ENCODE results near the gene POU2F1. TPM values are rescaled to one million over a fixed set of nuclear protein-coding genes. Genes with fewer than 3 reads are reported as not detected.

POU2F1 gene
- total and polyA plus RNA-seq, 2 donors (not counting 1 experiment from before 2014, with no cell fraction given), result 5.2 to 48.8 TPM

DNA sequence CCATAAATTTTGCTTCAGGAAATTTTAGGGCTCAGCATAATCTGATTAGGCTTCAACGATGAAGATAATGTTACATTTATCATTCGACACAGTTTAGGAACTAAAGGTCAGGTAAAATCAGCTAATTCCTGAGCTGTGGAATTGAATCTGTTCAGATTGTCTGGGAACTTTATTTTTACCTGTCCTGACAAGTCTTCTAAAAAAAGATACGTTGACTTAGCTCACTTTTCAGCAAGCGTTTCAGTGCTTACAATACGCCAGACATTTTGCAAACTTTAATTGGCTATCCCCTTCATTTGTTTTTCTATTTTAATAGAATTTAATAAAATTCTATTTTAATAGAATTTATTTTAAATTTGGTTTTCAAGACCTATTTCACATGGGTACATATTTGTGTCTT lies 57.8 kb downstream of the POU2F1 start:
- Histone ChIP-seq H3K27ac (ENCODE audit: low read length in 2 of 2) (no peak overlapping the region), H4K20me1 (ENCODE audit: control insufficient read depth, insufficient read depth, low read length, poor library complexity, severe bottlenecking) (peaks cover 23% of the 10 kb centered on the region), H3K4me2 (replicated peaks; ENCODE audit: low read depth, low read length, poor library complexity, severe bottlenecking) (no peak overlapping the region), H3K27me3 (replicated peaks in 1 of 4; ENCODE audit: control extremely low read depth in 1 of 4, control insufficient read depth in 3 of 4, insufficient read depth in 4 of 4, low read length in 3 of 4) (no peaks in the 10 kb centered on the region), H3K4me1 (ENCODE audit: control insufficient read depth in 2 of 2, insufficient read depth in 2 of 2, low read length in 2 of 2) (no peaks in the 10 kb centered on the region), H3K9ac (ENCODE audit: low read length) (no peak overlapping the region), H3K4me3 (ENCODE audit: control extremely low read depth in 1 of 5, extremely low read depth in 1 of 5, insufficient read depth in 1 of 5, low read depth in 2 of 5, low read length in 4 of 5) (no peak overlapping the region), H3K9me3 (ENCODE audit: control extremely low read depth in 1 of 3, control insufficient read depth in 2 of 3, insufficient read depth in 1 of 3, low read length in 2 of 3) (no peaks in the 10 kb centered on the region), H2AFZ (ENCODE audit: insufficient read depth, low read depth, low read length, poor library complexity, severe bottlenecking) (no peak overlapping the region), H3K36me3 (replicated peaks in 1 of 2; ENCODE audit: control extremely low read depth in 1 of 2, control insufficient read depth in 1 of 2, extremely low read depth in 1 of 2, insufficient read depth in 2 of 2, low read length in 1 of 2) (peaks cover 0 to 3% of the 10 kb centered on the region in 2 experiments), H3K79me2 (ENCODE audit: control insufficient read depth, insufficient read depth, low read length) (peaks cover 95% of the 10 kb centered on the region)
- no peak overlapping the region for H3K4me3 Mint-ChIP-seq
- no peak overlapping the region for H3K27ac Mint-ChIP-seq
- ChIA-PET POLR2A (no interaction called here), CTCF (interaction anchor here (1.0 to 4.9 kb wide), 3 partner anchors 10 to 164 kb away, joined by 3 to 33 read pairs (median 6); no protein-coding TSS in a partner anchor)
- 100% methylated on average over 3 of the region's 5 CpGs for WGBS (ENCODE audit: insufficient coverage)
- H3K4me1 Mint-ChIP-seq, result peaks cover 34% of the 10 kb centered on the region
- no peak for ATAC-seq (ENCODE audit: low read depth)
- H3K27me3 Mint-ChIP-seq, result no peaks in the 10 kb centered on the region
- intact Hi-C loops (cut with micrococcal nuclease), result no loop called here
- no peaks in the 10 kb centered on the region for H3K9me3 Mint-ChIP-seq (ENCODE audit: insufficient read depth)
- no peak for DNase-seq
- no peak for TF ChIP-seq EZH2 (IDR thresholded peaks at IDR 0.05; ENCODE audit: borderline replicate concordance, insufficient read depth, low read depth, low read length, poor library complexity, severe bottlenecking)
- TF ChIP-seq, protein P1, sequence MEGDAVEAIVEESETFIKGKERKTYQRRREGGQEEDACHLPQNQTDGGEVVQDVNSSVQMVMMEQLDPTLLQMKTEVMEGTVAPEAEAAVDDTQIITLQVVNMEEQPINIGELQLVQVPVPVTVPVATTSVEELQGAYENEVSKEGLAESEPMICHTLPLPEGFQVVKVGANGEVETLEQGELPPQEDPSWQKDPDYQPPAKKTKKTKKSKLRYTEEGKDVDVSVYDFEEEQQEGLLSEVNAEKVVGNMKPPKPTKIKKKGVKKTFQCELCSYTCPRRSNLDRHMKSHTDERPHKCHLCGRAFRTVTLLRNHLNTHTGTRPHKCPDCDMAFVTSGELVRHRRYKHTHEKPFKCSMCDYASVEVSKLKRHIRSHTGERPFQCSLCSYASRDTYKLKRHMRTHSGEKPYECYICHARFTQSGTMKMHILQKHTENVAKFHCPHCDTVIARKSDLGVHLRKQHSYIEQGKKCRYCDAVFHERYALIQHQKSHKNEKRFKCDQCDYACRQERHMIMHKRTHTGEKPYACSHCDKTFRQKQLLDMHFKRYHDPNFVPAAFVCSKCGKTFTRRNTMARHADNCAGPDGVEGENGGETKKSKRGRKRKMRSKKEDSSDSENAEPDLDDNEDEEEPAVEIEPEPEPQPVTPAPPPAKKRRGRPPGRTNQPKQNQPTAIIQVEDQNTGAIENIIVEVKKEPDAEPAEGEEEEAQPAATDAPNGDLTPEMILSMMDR (IDR thresholded peaks at IDR 0.05), result no peak

DNA sequence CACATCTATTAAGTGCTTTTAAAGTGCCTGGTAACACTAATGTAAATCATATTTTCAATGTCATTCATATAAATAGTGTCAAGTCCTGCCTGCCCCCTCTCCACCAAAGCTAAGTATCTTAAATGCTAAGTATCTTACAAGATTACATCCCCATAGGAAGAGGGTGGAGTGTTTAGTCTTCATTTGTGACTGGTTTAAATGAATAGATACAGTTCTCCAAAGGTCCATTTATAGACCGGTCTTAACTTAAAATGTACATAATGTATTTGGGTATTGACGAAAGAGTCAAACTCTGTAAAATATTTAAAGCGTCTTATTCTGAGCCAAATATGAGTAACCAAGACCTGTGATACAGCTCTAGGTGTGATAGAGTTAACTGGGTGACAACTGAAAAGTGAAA lies 60.2 kb downstream of the POU2F1 start:
- no peaks in the 10 kb centered on the region for H3K27me3 Mint-ChIP-seq
- no peak for ATAC-seq (ENCODE audit: low read depth)
- no peak overlapping the region for H3K4me3 Mint-ChIP-seq
- CTCF ChIA-PET, result interaction anchor here (4.9 kb wide), 1 partner anchor 13 kb away, joined by 33 read pairs; no protein-coding TSS in a partner anchor
- no peaks in the 10 kb centered on the region for H3K4me1 ChIP-seq (ENCODE audit: control insufficient read depth in 2 of 2, insufficient read depth in 2 of 2, low read length in 2 of 2)
- no peaks in the 10 kb centered on the region for H3K27me3 ChIP-seq (replicated peaks in 1 of 4; ENCODE audit: control extremely low read depth in 1 of 4, control insufficient read depth in 3 of 4, insufficient read depth in 4 of 4, low read length in 3 of 4)
- peaks cover 30% of the 10 kb centered on the region for H3K4me1 Mint-ChIP-seq
- peaks cover 0 to 3% of the 10 kb centered on the region in 2 experiments for H3K36me3 ChIP-seq (replicated peaks in 1 of 2; ENCODE audit: control extremely low read depth in 1 of 2, control insufficient read depth in 1 of 2, extremely low read depth in 1 of 2, insufficient read depth in 2 of 2, low read length in 1 of 2)
- H3K4me3 ChIP-seq (ENCODE audit: control extremely low read depth in 1 of 5, extremely low read depth in 1 of 5, insufficient read depth in 1 of 5, low read depth in 2 of 5, low read length in 4 of 5), result no peak overlapping the region
- H4K20me1 ChIP-seq (ENCODE audit: control insufficient read depth, insufficient read depth, low read length, poor library complexity, severe bottlenecking), result peaks cover 31% of the 10 kb centered on the region
- H3K27ac ChIP-seq (ENCODE audit: low read length in 2 of 2), result no peak overlapping the region
- WGBS (ENCODE audit: insufficient coverage), result 100% methylated on average over 2 of the region's 3 CpGs
- no peak for TF ChIP-seq EZH2 (IDR thresholded peaks at IDR 0.05; ENCODE audit: borderline replicate concordance, insufficient read depth, low read depth, low read length, poor library complexity, severe bottlenecking)
- TF ChIP-seq, protein P1 (IDR thresholded peaks at IDR 0.05), result no peak
- no peaks in the 10 kb centered on the region for H3K9me3 ChIP-seq (ENCODE audit: control extremely low read depth in 1 of 3, control insufficient read depth in 2 of 3, insufficient read depth in 1 of 3, low read length in 2 of 3)
- peaks cover 97% of the 10 kb centered on the region for H3K79me2 ChIP-seq (ENCODE audit: control insufficient read depth, insufficient read depth, low read length)
- H3K9me3 Mint-ChIP-seq (ENCODE audit: insufficient read depth), result no peaks in the 10 kb centered on the region
- no peak overlapping the region for H3K4me2 ChIP-seq (replicated peaks; ENCODE audit: low read depth, low read length, poor library complexity, severe bottlenecking)
- H3K27ac Mint-ChIP-seq, result no peak overlapping the region
- POLR2A ChIA-PET, result no interaction called here
- intact Hi-C loops (cut with micrococcal nuclease), result no loop called here
- H3K9ac ChIP-seq (ENCODE audit: low read length), result no peak overlapping the region
- DNase-seq, result no peak
- H2AFZ ChIP-seq (ENCODE audit: insufficient read depth, low read depth, low read length, poor library complexity, severe bottlenecking), result no peak overlapping the region
